SK-N-SH treated with all-trans-retinoic acid at 6 μM for 48 hours (cell line): Measurements from ENCODE around the gene PHB1.

Experiments used
- ATAC-seq: fragments of 200-7000 bp; cut with Tn5 transposase; 3 replicates; pipeline ENCODE4 v1.9.1; 2020; ENCODE audit warnings: mild to moderate bottlenecking, moderate library complexity
- BACH2 ChIP-seq: fragments of 250-450 bp; sonication (Bioruptor Pico); IDR thresholded peaks from 2 replicates; pipeline ENCODE4 v1.9.0; 2021; ENCODE audit warnings: mild to moderate bottlenecking, borderline replicate concordance
- ESRRG ChIP-seq: fragments of 250-450 bp; sonication (Bioruptor Pico); IDR thresholded peaks from 2 replicates; pipeline ENCODE4 v1.6.1; 2021; ENCODE audit warnings: mild to moderate bottlenecking
- GLIS3 ChIP-seq: fragments of 250-450 bp; sonication (Bioruptor Pico); IDR thresholded peaks from 2 replicates; pipeline ENCODE4 v1.5.0; 2020; ENCODE audit warnings: mild to moderate bottlenecking, moderate library complexity
- ISL1 ChIP-seq: fragments of 250-450 bp; sonication (Bioruptor Pico); IDR thresholded peaks from 2 replicates; pipeline ENCODE4 v2.1.2; 2022; ENCODE audit warnings: mild to moderate bottlenecking, moderate library complexity
- OSR1 ChIP-seq: fragments of 250-450 bp; sonication (Bioruptor Pico); IDR thresholded peaks from 2 replicates; pipeline ENCODE4 v1.8.0; 2022; ENCODE audit warnings: moderate library complexity, mild to moderate bottlenecking, inconsistent platforms
- PPARA ChIP-seq: fragments of 250-450 bp; sonication (Bioruptor Pico); IDR thresholded peaks from 2 replicates; pipeline ENCODE4 v1.5.0; 2020; ENCODE audit warnings: mild to moderate bottlenecking, borderline replicate concordance
- RARB ChIP-seq: fragments of 250-450 bp; sonication (Bioruptor Pico); IDR thresholded peaks from 2 replicates; pipeline ENCODE4 v1.8.0; 2021; ENCODE audit warnings: mild to moderate bottlenecking, moderate library complexity
- SNAI2 ChIP-seq: fragments of 250-450 bp; sonication (Bioruptor Pico); IDR thresholded peaks from 2 replicates; pipeline ENCODE4 v1.5.0; 2020; ENCODE audit warnings: mild to moderate bottlenecking, moderate library complexity
- TCF4 ChIP-seq: fragments of 250-450 bp; sonication (Bioruptor Pico); IDR thresholded peaks from 2 replicates; pipeline ENCODE4 v1.8.0; 2021; ENCODE audit warnings: mild to moderate bottlenecking, moderate library complexity, borderline replicate concordance
- TOX ChIP-seq: fragments of 250-450 bp; sonication (Bioruptor Pico); IDR thresholded peaks from 2 replicates; pipeline ENCODE4 v1.8.0; 2021; ENCODE audit warnings: mild to moderate bottlenecking, moderate library complexity, borderline replicate concordance
- ZC3H10 ChIP-seq: fragments of 250-450 bp; sonication (Bioruptor Pico); IDR thresholded peaks from 2 replicates; pipeline ENCODE4 v1.5.1; 2021; ENCODE audit warnings: mild to moderate bottlenecking, moderate library complexity
- ZFP3 ChIP-seq: fragments of 250-450 bp; sonication (Bioruptor Pico); IDR thresholded peaks from 2 replicates; pipeline ENCODE4 v1.5.0; 2020; ENCODE audit warnings: mild to moderate bottlenecking, moderate library complexity
- ZFP30 ChIP-seq: fragments of 450-650 bp; formaldehyde crosslinking; IDR thresholded peaks from 2 replicates; pipeline ENCODE4 v1.5.0; 2022; ENCODE audit warnings: mild to moderate bottlenecking, moderate library complexity
- ZNF565 ChIP-seq: fragments of 450-650 bp; formaldehyde crosslinking; conservative IDR thresholded peaks from 2 replicates; pipeline ENCODE4 v1.5.0; 2020; ENCODE audit warnings: low read depth, mild to moderate bottlenecking, moderate library complexity
- ZNF8 ChIP-seq: fragments of 450-650 bp; formaldehyde crosslinking; IDR thresholded peaks from 2 replicates; pipeline ENCODE4 v1.5.0; 2020; ENCODE audit warnings: mild to moderate bottlenecking, moderate library complexity
- TF ChIP-seq, protein P1 (sequence below): fragments of 250-450 bp; sonication (Bioruptor Pico); IDR thresholded peaks from 2 replicates; pipeline ENCODE4 v1.8.0; 2021; ENCODE audit warnings: low read depth, mild to moderate bottlenecking, moderate library complexity, borderline replicate concordance
- TF ChIP-seq, protein P2 (sequence below): fragments of 250-450 bp; sonication (Bioruptor Pico); IDR thresholded peaks from 2 replicates; pipeline ENCODE4 v1.5.0; 2020; ENCODE audit warnings: mild to moderate bottlenecking, moderate library complexity
- TF ChIP-seq, protein P3 (sequence below): fragments of 250-450 bp; sonication (Bioruptor Pico); IDR thresholded peaks from 2 replicates; pipeline ENCODE4 v1.5.1; 2021; ENCODE audit warnings: mild to moderate bottlenecking, moderate library complexity
- TF ChIP-seq, protein P4 (sequence below): fragments of 250-450 bp; sonication (Bioruptor Pico); IDR thresholded peaks from 2 replicates; pipeline ENCODE4 v1.5.1; 2020; ENCODE audit warnings: low read depth, mild to moderate bottlenecking, moderate library complexity
- TF ChIP-seq, protein P5 (sequence below): fragments of 250-450 bp; sonication (Bioruptor Pico); IDR thresholded peaks from 2 replicates; pipeline ENCODE4 v1.8.0; 2020; ENCODE audit warnings: mild to moderate bottlenecking, moderate library complexity, borderline replicate concordance

Gene PHB1

DNA sequence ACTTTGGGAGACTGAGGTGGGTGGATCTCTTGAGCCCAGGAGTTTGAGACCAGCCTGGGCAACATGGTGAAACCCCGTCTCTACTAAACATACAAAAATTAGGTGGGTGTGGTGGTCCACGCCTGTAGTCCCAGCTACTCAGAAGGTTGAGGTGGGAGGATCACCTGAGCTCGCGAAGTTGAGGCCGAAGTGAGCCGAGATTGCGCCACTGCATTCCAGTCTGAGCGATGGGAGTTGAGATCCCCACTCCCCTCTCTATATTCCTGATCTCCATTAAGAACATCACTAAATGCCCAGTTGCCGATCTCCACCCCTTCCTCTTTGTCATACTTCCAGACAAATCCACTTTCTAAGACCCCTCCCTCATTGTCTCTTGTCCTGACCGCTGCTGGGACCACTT is 28.3 kb downstream of the PHB1 start:
- no peak for ATAC-seq
- TF ChIP-seq RARB (CRISPR knock-in tag): no peak
- TF ChIP-seq ISL1 (CRISPR knock-in tag): no peak
- no peak for TF ChIP-seq ZNF565 (CRISPR knock-in tag)
- TF ChIP-seq, protein P1, sequence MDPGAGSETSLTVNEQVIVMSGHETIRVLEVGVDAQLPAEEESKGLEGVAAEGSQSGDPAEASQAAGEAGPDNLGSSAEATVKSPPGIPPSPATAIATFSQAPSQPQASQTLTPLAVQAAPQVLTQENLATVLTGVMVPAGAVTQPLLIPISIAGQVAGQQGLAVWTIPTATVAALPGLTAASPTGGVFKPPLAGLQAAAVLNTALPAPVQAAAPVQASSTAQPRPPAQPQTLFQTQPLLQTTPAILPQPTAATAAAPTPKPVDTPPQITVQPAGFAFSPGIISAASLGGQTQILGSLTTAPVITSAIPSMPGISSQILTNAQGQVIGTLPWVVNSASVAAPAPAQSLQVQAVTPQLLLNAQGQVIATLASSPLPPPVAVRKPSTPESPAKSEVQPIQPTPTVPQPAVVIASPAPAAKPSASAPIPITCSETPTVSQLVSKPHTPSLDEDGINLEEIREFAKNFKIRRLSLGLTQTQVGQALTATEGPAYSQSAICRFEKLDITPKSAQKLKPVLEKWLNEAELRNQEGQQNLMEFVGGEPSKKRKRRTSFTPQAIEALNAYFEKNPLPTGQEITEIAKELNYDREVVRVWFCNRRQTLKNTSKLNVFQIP (CRISPR knock-in tag): no peak
- TF ChIP-seq GLIS3 (CRISPR knock-in tag): no peak
- no peak for TF ChIP-seq ZNF8 (CRISPR knock-in tag)
- TF ChIP-seq, protein P2, sequence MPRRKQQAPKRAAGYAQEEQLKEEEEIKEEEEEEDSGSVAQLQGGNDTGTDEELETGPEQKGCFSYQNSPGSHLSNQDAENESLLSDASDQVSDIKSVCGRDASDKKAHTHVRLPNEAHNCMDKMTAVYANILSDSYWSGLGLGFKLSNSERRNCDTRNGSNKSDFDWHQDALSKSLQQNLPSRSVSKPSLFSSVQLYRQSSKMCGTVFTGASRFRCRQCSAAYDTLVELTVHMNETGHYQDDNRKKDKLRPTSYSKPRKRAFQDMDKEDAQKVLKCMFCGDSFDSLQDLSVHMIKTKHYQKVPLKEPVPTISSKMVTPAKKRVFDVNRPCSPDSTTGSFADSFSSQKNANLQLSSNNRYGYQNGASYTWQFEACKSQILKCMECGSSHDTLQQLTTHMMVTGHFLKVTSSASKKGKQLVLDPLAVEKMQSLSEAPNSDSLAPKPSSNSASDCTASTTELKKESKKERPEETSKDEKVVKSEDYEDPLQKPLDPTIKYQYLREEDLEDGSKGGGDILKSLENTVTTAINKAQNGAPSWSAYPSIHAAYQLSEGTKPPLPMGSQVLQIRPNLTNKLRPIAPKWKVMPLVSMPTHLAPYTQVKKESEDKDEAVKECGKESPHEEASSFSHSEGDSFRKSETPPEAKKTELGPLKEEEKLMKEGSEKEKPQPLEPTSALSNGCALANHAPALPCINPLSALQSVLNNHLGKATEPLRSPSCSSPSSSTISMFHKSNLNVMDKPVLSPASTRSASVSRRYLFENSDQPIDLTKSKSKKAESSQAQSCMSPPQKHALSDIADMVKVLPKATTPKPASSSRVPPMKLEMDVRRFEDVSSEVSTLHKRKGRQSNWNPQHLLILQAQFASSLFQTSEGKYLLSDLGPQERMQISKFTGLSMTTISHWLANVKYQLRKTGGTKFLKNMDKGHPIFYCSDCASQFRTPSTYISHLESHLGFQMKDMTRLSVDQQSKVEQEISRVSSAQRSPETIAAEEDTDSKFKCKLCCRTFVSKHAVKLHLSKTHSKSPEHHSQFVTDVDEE (CRISPR knock-in tag): no peak
- no peak for TF ChIP-seq ESRRG (CRISPR knock-in tag)
- TF ChIP-seq, all 23 proteins: peak for 0

DNA sequence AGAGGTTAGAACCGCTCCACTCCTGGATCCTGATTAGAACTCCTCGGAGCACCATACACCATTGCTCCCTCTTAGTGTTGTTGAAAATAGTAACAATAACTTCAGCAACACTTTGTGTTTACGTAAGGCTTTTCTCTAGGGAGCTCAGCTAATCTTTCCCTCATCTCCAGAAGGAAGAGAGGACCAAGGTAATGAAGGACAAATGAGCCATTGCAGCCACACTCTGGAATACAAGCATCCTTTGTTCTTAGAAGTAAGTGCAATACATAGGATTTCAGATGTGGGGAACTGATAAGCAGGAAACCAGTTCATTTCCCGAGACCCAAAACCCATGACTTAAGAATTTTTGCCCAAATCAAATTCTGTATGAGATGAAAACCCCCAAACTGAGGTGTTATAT is 29.7 kb downstream of the PHB1 start:
- TF ChIP-seq, protein P3, sequence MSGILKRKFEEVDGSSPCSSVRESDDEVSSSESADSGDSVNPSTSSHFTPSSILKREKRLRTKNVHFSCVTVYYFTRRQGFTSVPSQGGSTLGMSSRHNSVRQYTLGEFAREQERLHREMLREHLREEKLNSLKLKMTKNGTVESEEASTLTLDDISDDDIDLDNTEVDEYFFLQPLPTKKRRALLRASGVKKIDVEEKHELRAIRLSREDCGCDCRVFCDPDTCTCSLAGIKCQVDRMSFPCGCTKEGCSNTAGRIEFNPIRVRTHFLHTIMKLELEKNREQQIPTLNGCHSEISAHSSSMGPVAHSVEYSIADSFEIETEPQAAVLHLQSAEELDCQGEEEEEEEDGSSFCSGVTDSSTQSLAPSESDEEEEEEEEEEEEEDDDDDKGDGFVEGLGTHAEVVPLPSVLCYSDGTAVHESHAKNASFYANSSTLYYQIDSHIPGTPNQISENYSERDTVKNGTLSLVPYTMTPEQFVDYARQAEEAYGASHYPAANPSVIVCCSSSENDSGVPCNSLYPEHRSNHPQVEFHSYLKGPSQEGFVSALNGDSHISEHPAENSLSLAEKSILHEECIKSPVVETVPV (CRISPR knock-in tag): no peak
- TF ChIP-seq TCF4 (CRISPR knock-in tag): no peak
- TF ChIP-seq BACH2 (CRISPR knock-in tag): no peak
- TF ChIP-seq ZNF565 (CRISPR knock-in tag): no peak
- TF ChIP-seq PPARA (CRISPR knock-in tag): no peak
- TF ChIP-seq, protein P1 (CRISPR knock-in tag): no peak
- no peak for TF ChIP-seq ZNF8 (CRISPR knock-in tag)
- TF ChIP-seq, protein P4, sequence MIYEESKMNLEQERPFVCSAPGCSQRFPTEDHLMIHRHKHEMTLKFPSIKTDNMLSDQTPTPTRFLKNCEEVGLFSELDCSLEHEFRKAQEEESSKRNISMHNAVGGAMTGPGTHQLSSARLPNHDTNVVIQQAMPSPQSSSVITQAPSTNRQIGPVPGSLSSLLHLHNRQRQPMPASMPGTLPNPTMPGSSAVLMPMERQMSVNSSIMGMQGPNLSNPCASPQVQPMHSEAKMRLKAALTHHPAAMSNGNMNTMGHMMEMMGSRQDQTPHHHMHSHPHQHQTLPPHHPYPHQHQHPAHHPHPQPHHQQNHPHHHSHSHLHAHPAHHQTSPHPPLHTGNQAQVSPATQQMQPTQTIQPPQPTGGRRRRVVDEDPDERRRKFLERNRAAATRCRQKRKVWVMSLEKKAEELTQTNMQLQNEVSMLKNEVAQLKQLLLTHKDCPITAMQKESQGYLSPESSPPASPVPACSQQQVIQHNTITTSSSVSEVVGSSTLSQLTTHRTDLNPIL (CRISPR knock-in tag): no peak
- no peak for TF ChIP-seq ZC3H10 (CRISPR knock-in tag)
- TF ChIP-seq, protein P5, sequence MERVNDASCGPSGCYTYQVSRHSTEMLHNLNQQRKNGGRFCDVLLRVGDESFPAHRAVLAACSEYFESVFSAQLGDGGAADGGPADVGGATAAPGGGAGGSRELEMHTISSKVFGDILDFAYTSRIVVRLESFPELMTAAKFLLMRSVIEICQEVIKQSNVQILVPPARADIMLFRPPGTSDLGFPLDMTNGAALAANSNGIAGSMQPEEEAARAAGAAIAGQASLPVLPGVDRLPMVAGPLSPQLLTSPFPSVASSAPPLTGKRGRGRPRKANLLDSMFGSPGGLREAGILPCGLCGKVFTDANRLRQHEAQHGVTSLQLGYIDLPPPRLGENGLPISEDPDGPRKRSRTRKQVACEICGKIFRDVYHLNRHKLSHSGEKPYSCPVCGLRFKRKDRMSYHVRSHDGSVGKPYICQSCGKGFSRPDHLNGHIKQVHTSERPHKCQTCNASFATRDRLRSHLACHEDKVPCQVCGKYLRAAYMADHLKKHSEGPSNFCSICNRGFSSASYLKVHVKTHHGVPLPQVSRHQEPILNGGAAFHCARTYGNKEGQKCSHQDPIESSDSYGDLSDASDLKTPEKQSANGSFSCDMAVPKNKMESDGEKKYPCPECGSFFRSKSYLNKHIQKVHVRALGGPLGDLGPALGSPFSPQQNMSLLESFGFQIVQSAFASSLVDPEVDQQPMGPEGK (CRISPR knock-in tag): no peak
- no peak for TF ChIP-seq OSR1 (CRISPR knock-in tag)
- no peak for TF ChIP-seq ZFP30 (CRISPR knock-in tag)
- TF ChIP-seq ZFP3 (CRISPR knock-in tag): no peak
- TF ChIP-seq, protein P2 (CRISPR knock-in tag): no peak
- no peak for TF ChIP-seq SNAI2 (CRISPR knock-in tag)
- no peak for TF ChIP-seq TOX
- no peak for ATAC-seq
